H1 (cell line): ENCODE data around the gene DNAI1. TPM values are rescaled to one million over a fixed set of nuclear protein-coding genes. Genes with fewer than 3 reads are reported as not detected.

Source experiments
- ATF3 ChIP-seq: IDR thresholded peaks from 2 replicates; pipeline ENCODE4 v1.6.1; 2011; ENCODE audit warnings: low read depth, mild to moderate bottlenecking, low read length; ENCODE audit not compliant: insufficient read depth
- EGR1 ChIP-seq: IDR thresholded peaks from 2 replicates; pipeline ENCODE4 v1.6.1; 2011; ENCODE audit warnings: low read depth, low read length, borderline replicate concordance
- KDM4A ChIP-seq: IDR thresholded peaks from one replicate; pipeline ENCODE4 v1.7.1; 2012; ENCODE audit warnings: low read depth, mild to moderate bottlenecking, moderate library complexity, low read length, inconsistent platforms; ENCODE audit not compliant: severe bottlenecking
- SRF ChIP-seq: IDR thresholded peaks from 2 replicates; pipeline ENCODE4 v1.6.1; 2011; ENCODE audit warnings: mild to moderate bottlenecking, low read depth, low read length, moderate library complexity
- polyA plus RNA-seq, 7 experiments: library from polyadenylated mRNA; depleted of rRNA in 3 of 7; stranded (reverse) in 5 of 7; unstranded in 2 of 7; fragments of >200 nt in 5 of 7; fragments of 200-250 nt in 2 of 7; gene quantifications; 1 replicate in 5 of 7; 2 replicates in 1 of 7; 4 replicates in 1 of 7; pipeline versions ENCODE4 v1.2.1 to v1.2.3, GENCODE V29; 2011 to 2013; ENCODE audit warnings: missing spikeins in 2 of 7, mixed read lengths in 2 of 7
- total RNA-seq: library from RNA; stranded (reverse); fragmentation: NEBNext Ultra II Directional; extraction: Animal tissue kit (Norgen Biotek cat#: 25700); gene quantifications from 2 replicates; pipeline ENCODE4 v1.2.1, GENCODE V29; 2021

DNAI1 gene
- total and polyA plus RNA-seq, 2 of the 8 experiments (the other 6 are each of a cell fraction or from before 2014, with no cell fraction given) = 0.37 to 0.54 TPM

DNA sequence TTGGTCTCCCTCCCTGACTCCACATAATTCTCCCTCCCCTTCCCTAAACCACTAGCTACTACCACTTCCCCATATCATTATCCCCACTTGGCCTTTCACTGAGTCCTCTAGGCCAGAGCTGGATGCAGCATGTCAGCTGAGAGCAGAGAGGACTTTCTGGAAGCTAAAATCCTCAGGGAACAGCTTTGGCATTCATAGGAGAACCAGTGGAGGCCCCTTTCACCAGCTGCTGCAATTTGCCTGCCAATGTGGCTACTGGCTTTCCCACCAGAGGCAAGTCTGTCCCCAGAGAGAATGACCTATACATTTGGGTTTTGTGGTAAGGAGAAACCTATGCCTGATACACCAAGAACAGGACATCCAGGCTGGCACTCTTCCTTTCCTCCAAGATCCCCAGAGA is 14.6 kb upstream of the DNAI1 start (continued):
- no peak for TF ChIP-seq SRF
- no peak for TF ChIP-seq KDM4A
- no peak for TF ChIP-seq EGR1
- no peak for TF ChIP-seq ATF3
- TF ChIP-seq, all 59 proteins: peak for 0
